Activated CD8-positive, alpha-beta memory T cell treated with anti-CD3 and anti-CD28 coated beads, Interleukin-2, amount 10 ng/mL, durations not matched to agents 7 days and 5 days (primary cell): ENCODE measurements around the gene TIE1. TPM values are rescaled to one million over a fixed set of nuclear protein-coding genes. Genes with fewer than 3 reads are reported as not detected.

Source experiments
- ATAC-seq: fragments of 150-1000 bp; cut with Tn5 transposase; one replicate; pipeline ENCODE4 v1.10.0; 2021; ENCODE audit warnings: moderate library complexity
- CTCF ChIA-PET: fragments of 350-600 bp; sonication (Branson Sonifier 250); formaldehyde crosslinking; loops from one replicate; lab custom pipeline; 2021; ENCODE audit warnings: antibody characterized with exemption; lab: Charles Lee
- DNase-seq: peaks from one replicate; pipeline ENCODE4 v3.0.0-alpha.2; 2020
- H3K27ac Mint-ChIP-seq: one replicate; pipeline ENCODE4 v1.8.0; 2021; ENCODE audit warnings: mild to moderate bottlenecking, mixed read lengths
- H3K27me3 Mint-ChIP-seq: one replicate; pipeline ENCODE4 v1.8.0; 2021; ENCODE audit warnings: mixed read lengths
- H3K36me3 Mint-ChIP-seq: one replicate; pipeline ENCODE4 v1.8.0; 2021; ENCODE audit warnings: mild to moderate bottlenecking, mixed read lengths
- H3K4me1 Mint-ChIP-seq: one replicate; pipeline ENCODE4 v1.8.0; 2021; ENCODE audit warnings: mixed read lengths
- H3K4me3 Mint-ChIP-seq: one replicate; pipeline ENCODE4 v1.8.0; 2021; ENCODE audit warnings: mild to moderate bottlenecking, moderate library complexity, mixed read lengths
- H3K9me3 Mint-ChIP-seq: one replicate; pipeline ENCODE4 v1.8.0; 2022; ENCODE audit warnings: low read depth, mixed read lengths
- total RNA-seq, 2 experiments: library from RNA; stranded (reverse); gene quantifications; one replicate each; pipeline ENCODE4 v1.2.3, GENCODE V29; 2021

TIE1 gene
- total RNA-seq, 2 experiments from 2014 or later: 0.55 to 1.9 TPM

GRCh38 chr1:43334453-43335205 lies 33.8 kb downstream of the TIE1 start:
- DNase-seq (no peak), ATAC-seq (no peak)
- CTCF ChIA-PET: no interaction called here
- H3K4me1 Mint-ChIP-seq: peaks cover 6% of the 10 kb centered on the region
- no peak overlapping the region for H3K27ac Mint-ChIP-seq
- H3K9me3 Mint-ChIP-seq: no peaks in the 10 kb centered on the region
- H3K36me3 Mint-ChIP-seq: no peaks in the 10 kb centered on the region
- H3K27me3 Mint-ChIP-seq: no peaks in the 10 kb centered on the region
- H3K4me3 Mint-ChIP-seq: no peak overlapping the region

GRCh38 chr1:43337588-43337987 lies 36.8 kb downstream of the TIE1 start, which contains the start of gene MPL:
Gene MPL (plus strand): TSS chr1:43337818. CDS start chr1:43337849, 31 bp downstream.
- Mint-ChIP-seq H3K4me1 (no peaks in the 10 kb centered on the region), H3K36me3 (no peaks in the 10 kb centered on the region), H3K9me3 (no peaks in the 10 kb centered on the region), H3K27me3 (no peaks in the 10 kb centered on the region), H3K27ac (no peak within 1 kb of the TSS), H3K4me3 (no peak within 1 kb of the TSS)
- CTCF ChIA-PET: no interaction called here
- ATAC-seq (no peak), DNase-seq (no peak)

GRCh38 chr1:43338001-43338400 lies 37.2 kb downstream of the TIE1 start:
- no peak for ATAC-seq
- H3K9me3 Mint-ChIP-seq: no peaks in the 10 kb centered on the region
- no peak overlapping the region for H3K27ac Mint-ChIP-seq
- no peaks in the 10 kb centered on the region for H3K36me3 Mint-ChIP-seq
- no peak for DNase-seq
- no peaks in the 10 kb centered on the region for H3K4me1 Mint-ChIP-seq
- CTCF ChIA-PET: no interaction called here
- H3K27me3 Mint-ChIP-seq: no peaks in the 10 kb centered on the region
- no peak overlapping the region for H3K4me3 Mint-ChIP-seq

GRCh38 chr1:43339584-43340232 lies 38.9 kb downstream of the TIE1 start:
- H3K27ac Mint-ChIP-seq: no peak overlapping the region
- no peaks in the 10 kb centered on the region for H3K9me3 Mint-ChIP-seq
- no peaks in the 10 kb centered on the region for H3K4me1 Mint-ChIP-seq
- no peak overlapping the region for H3K4me3 Mint-ChIP-seq
- CTCF ChIA-PET: interaction anchor here (1.1 to 1.5 kb wide), 2 partner anchors 11 to 113 kb away, joined by 3 to 5 read pairs; no protein-coding TSS in a partner anchor
- DNase-seq (no peak), ATAC-seq (no peak)
- H3K36me3 Mint-ChIP-seq: no peaks in the 10 kb centered on the region
- H3K27me3 Mint-ChIP-seq: no peaks in the 10 kb centered on the region

- Mint-ChIP-seq H3K27ac (no peak overlapping the region), H3K27me3 (no peaks in the 10 kb centered on the region), H3K4me3 (no peak overlapping the region), H3K9me3 (no peaks in the 10 kb centered on the region), H3K36me3 (no peaks in the 10 kb centered on the region), H3K4me1 (no peaks in the 10 kb centered on the region)
- CTCF ChIA-PET: interaction anchor here (1.5 kb wide), 1 partner anchor 12 kb away, joined by 5 read pairs; no protein-coding TSS in a partner anchor
- DNase-seq (no peak), ATAC-seq (no peak)
Measured at GRCh38 chr1:43340559-43340958, 39.8 kb downstream of the TIE1 start.

GRCh38 chr1:43344267-43344850 lies 43.6 kb downstream of the TIE1 start:
- no peak for ATAC-seq
- CTCF ChIA-PET: interaction anchor here (1.9 kb wide), 1 partner anchor 106 kb away, joined by 4 read pairs; no protein-coding TSS in a partner anchor
- no peaks in the 10 kb centered on the region for H3K36me3 Mint-ChIP-seq

GRCh38 chr1:43345120-43345519 lies 44.3 kb downstream of the TIE1 start:
- no peak overlapping the region for H3K27ac Mint-ChIP-seq
- no peaks in the 10 kb centered on the region for H3K9me3 Mint-ChIP-seq
- H3K27me3 Mint-ChIP-seq: peaks cover 2% of the 10 kb centered on the region
- no peak overlapping the region for H3K4me3 Mint-ChIP-seq
- no peaks in the 10 kb centered on the region for H3K36me3 Mint-ChIP-seq
- DNase-seq (no peak), ATAC-seq (no peak)
- CTCF ChIA-PET: interaction anchor here (1.9 kb wide), 1 partner anchor 107 kb away, joined by 4 read pairs; no protein-coding TSS in a partner anchor
- peaks cover 6% of the 10 kb centered on the region for H3K4me1 Mint-ChIP-seq

More at GRCh38 chr1:43344267-43344850, 43.6 kb downstream of the TIE1 start:
- Mint-ChIP-seq H3K27ac (no peak overlapping the region), H3K4me3 (no peak overlapping the region), H3K4me1 (peaks cover 2% of the 10 kb centered on the region), H3K27me3 (peaks cover 2% of the 10 kb centered on the region), H3K9me3 (no peaks in the 10 kb centered on the region)
- no peak for DNase-seq

- no peak overlapping the region for H3K4me3 Mint-ChIP-seq
Measured at GRCh38 chr1:43346636-43347035, 45.9 kb downstream of the TIE1 start.

GRCh38 chr1:43348343-43348808 lies 47.6 kb downstream of the TIE1 start:
- H3K27ac Mint-ChIP-seq: no peak overlapping the region

More at GRCh38 chr1:43346636-43347035, 45.9 kb downstream of the TIE1 start:
- DNase-seq (no peak), ATAC-seq (no peak)
- no peaks in the 10 kb centered on the region for H3K9me3 Mint-ChIP-seq
- no peak overlapping the region for H3K27ac Mint-ChIP-seq
- H3K27me3 Mint-ChIP-seq: peaks cover 2% of the 10 kb centered on the region
- no peaks in the 10 kb centered on the region for H3K36me3 Mint-ChIP-seq
- peaks cover 10% of the 10 kb centered on the region for H3K4me1 Mint-ChIP-seq
- CTCF ChIA-PET: interaction anchor here (1.0 kb wide), 1 partner anchor 12 kb away, joined by 3 read pairs; the partner anchor contains the start of gene CDC20

GRCh38 chr1:43348809-43349593 lies 48.2 kb downstream of the TIE1 start:
- H3K27ac Mint-ChIP-seq: peak overlapping the region; percentile 80
- H3K4me3 Mint-ChIP-seq: peak overlapping the region; percentile 74
- CTCF ChIA-PET: interaction anchor here (0.8 kb wide), 1 partner anchor 51 kb away, joined by 3 read pairs; no protein-coding TSS in a partner anchor
- no peaks in the 10 kb centered on the region for H3K9me3 Mint-ChIP-seq
- H3K4me1 Mint-ChIP-seq: peaks cover 10% of the 10 kb centered on the region
- peak; percentile 83 for DNase-seq
- no peaks in the 10 kb centered on the region for H3K36me3 Mint-ChIP-seq
- peak; percentile 88 for ATAC-seq
- peaks cover 2% of the 10 kb centered on the region for H3K27me3 Mint-ChIP-seq

More at GRCh38 chr1:43348343-43348808, 47.6 kb downstream of the TIE1 start:
- Mint-ChIP-seq H3K4me3 (no peak overlapping the region), H3K36me3 (no peaks in the 10 kb centered on the region), H3K4me1 (peaks cover 10% of the 10 kb centered on the region), H3K27me3 (peaks cover 2% of the 10 kb centered on the region), H3K9me3 (no peaks in the 10 kb centered on the region)
- no peak for ATAC-seq
- CTCF ChIA-PET: interaction anchor here (0.8 kb wide), 1 partner anchor 52 kb away, joined by 3 read pairs; no protein-coding TSS in a partner anchor
- no peak for DNase-seq

GRCh38 chr1:43349594-43350306 lies 49.0 kb downstream of the TIE1 start:
- peaks cover 2% of the 10 kb centered on the region for H3K27me3 Mint-ChIP-seq
- H3K36me3 Mint-ChIP-seq: no peaks in the 10 kb centered on the region
- DNase-seq (no peak), ATAC-seq (no peak)
- CTCF ChIA-PET: no interaction called here
- H3K9me3 Mint-ChIP-seq: no peaks in the 10 kb centered on the region
- peak overlapping the region; percentile 74 for H3K4me3 Mint-ChIP-seq
- peaks cover 10% of the 10 kb centered on the region for H3K4me1 Mint-ChIP-seq
- H3K27ac Mint-ChIP-seq: peak overlapping the region; percentile 80

GRCh38 chr1:43350976-43351375 lies 50.2 kb downstream of the TIE1 start:
- Mint-ChIP-seq H3K4me1 (peaks cover 10% of the 10 kb centered on the region), H3K27ac (no peak overlapping the region), H3K9me3 (no peaks in the 10 kb centered on the region)

More at GRCh38 chr1:43350976-43351375, 50.2 kb downstream of the TIE1 start:
- CTCF ChIA-PET: no interaction called here
- Mint-ChIP-seq H3K4me3 (no peak overlapping the region), H3K36me3 (peaks cover 2% of the 10 kb centered on the region), H3K27me3 (peaks cover 2% of the 10 kb centered on the region)
- DNase-seq (no peak), ATAC-seq (no peak)
